Stimulated activated naive CD4-positive, alpha-beta T cell (primary cell): Measurements from ENCODE around the gene NCK2.

Source experiments
- DNase-seq, 6 experiments: peaks; one replicate each; lab custom pipeline; 2025; lab: John Stamatoyannopoulos, UW

Gene NCK2

GRCh38 chr2:105926960-105927678 lies 182.4 kb downstream of the NCK2 start:
- peak; percentile 10 to 72 (median 48) for DNase-seq

DNA sequence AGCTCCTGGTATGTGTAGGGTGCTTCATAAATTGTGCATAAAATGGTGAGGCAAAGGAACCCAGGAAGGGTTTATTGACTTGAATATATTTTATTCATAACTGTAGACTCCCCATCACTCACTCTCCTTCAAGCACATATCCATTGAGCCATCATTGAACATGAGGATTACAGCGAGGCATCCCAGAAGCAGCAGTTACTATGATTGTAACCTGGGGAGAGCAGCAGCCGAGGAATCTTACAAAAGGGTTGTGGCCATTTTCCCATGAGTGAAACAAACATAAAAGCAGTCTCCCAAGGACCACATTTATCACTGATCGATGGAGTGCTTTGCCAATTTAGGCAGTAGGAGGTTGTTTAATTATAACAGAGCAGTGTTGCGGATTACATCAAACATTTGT lies 183.4 kb downstream of the NCK2 start:
- DNase-seq = no peak

- DNase-seq = no peak
These were observed 183.9 kb downstream of the NCK2 start for GRCh38 chr2:105928563-105928962.

- DNase-seq = peak in 4 of 6 experiments; percentile 19 to 77 (median 70)
These were observed 184.8 kb downstream of the NCK2 start for GRCh38 chr2:105929516-105929915.

GRCh38 chr2:105932582-105932981 lies 187.9 kb downstream of the NCK2 start:
- DNase-seq = no peak

DNA sequence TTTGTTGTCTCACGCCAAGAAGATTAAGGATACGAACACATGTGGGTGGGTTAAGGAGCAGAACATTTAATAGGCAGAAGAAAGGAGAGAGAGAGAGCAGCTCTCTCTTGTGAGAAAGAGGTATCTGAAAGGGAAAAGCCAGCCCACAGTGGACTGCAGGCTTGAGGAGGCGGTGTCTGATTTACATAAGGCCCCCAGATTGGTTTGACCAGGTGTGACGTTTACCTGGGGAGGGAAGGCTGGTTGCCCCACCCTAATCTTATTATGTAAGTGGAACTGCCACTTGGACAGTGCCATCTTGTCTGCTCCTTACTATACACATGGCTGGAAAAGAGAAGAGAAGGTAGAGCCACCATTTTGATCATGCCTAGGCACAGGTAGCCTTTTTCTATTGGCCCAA lies 189.2 kb downstream of the NCK2 start:
- no peak for DNase-seq

- peak; percentile 22 to 64 (median 36) for DNase-seq
These were observed 189.8 kb downstream of the NCK2 start for GRCh38 chr2:105934467-105934866.

- peak in 3 of 6 experiments; percentile 64 to 68 (median 67) for DNase-seq
These were observed 190.4 kb downstream of the NCK2 start for GRCh38 chr2:105935063-105935462.

- no peak for DNase-seq
These were observed 192.2 kb downstream of the NCK2 start for GRCh38 chr2:105936954-105937353.

- DNase-seq = no peak
These were observed 192.9 kb downstream of the NCK2 start for GRCh38 chr2:105937498-105938097.
